ENCODE results near the gene ARCN1.
"Not testable (repeated sequence)": the region's sequence is repeated elsewhere in the genome, so short reads cannot be mapped to it uniquely, and the experiment has no call there.

Gene ARCN1

DNA sequence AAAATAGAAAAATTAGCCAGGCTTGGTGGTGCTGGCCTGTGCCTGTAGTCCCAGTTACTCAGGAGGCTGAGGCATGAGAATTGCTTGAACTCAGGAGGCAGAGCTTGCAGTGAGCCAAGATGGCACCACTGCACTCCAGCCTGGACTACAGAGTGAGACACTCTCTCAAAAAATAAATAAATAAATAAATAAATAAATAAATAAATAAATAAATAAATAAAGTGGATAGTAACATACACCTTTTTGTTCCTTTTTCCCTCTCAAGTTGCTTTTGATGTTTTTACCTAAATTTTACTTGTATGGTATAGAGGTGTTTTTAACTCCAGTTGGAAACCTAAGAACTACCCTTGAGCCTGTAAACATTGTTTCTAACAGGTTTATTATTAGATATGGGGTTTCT is 5.8 kb downstream of the ARCN1 start:
- not testable (repeated sequence) for H3K27me3 ChIP-seq (ENCODE audit: control insufficient read depth in 1 of 2, insufficient read depth in 1 of 2, low read length in 2 of 2); DNase-seq; H2BK15ac ChIP-seq (ENCODE audit: low read depth, poor library complexity, severe bottlenecking); H2BK12ac ChIP-seq (ENCODE audit: low read length in 2 of 2); H2AFZ ChIP-seq (ENCODE audit: low read depth, low read length); H4K91ac ChIP-seq (ENCODE audit: low read length); H3K9me3 ChIP-seq (ENCODE audit: control insufficient read depth, low read length); H3K79me1 ChIP-seq (replicated peaks; ENCODE audit: low read length, poor library complexity, severe bottlenecking); H2BK5ac ChIP-seq (ENCODE audit: low read depth, low read length, poor library complexity, severe bottlenecking); H3K4me3 ChIP-seq (ENCODE audit: insufficient read depth in 1 of 2, low read depth in 1 of 2, low read length in 2 of 2); H3K23ac ChIP-seq (ENCODE audit: low read length in 2 of 2); H3K27ac ChIP-seq (ENCODE audit: low read length, poor library complexity, severe bottlenecking); H4K8ac ChIP-seq (ENCODE audit: low read length); H3K9ac ChIP-seq (ENCODE audit: low read length); H3K4ac ChIP-seq (ENCODE audit: low read depth in 1 of 2, low read length in 2 of 2); H3K18ac ChIP-seq (ENCODE audit: low read depth in 1 of 2, low read length in 2 of 2); H3K4me2 ChIP-seq (ENCODE audit: low read length, poor library complexity, severe bottlenecking); H3K14ac ChIP-seq (ENCODE audit: low read length in 2 of 2); H2AK5ac ChIP-seq (ENCODE audit: low read length, severe bottlenecking); H2BK120ac ChIP-seq (ENCODE audit: low read depth, low read length)
- Histone ChIP-seq H3K4me1 (ENCODE audit: control insufficient read depth, insufficient read depth, low read depth, low read length) (peaks cover 11% of the 10 kb centered on the region), H3K36me3 (ENCODE audit: control insufficient read depth in 1 of 2, insufficient read depth in 2 of 2, low read depth in 1 of 2, low read length in 2 of 2) (peaks cover 21 to 31% of the 10 kb centered on the region in 2 experiments)

DNA sequence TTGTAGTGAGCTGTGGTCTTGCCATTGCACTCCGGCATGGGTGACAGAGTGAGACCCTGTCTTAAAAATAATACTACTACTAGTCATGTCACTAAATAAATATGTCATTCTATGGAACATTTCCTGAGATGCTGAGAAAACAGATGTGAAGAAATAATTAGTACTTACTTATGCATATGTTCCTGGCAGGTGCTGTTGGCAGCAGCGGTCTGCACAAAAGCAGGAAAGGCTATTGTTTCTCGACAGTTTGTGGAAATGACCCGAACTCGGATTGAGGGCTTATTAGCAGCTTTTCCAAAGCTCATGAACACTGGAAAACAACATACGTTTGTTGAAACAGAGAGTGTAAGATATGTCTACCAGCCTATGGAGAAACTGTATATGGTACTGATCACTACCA is 8.8 kb downstream of the ARCN1 start:
- H3K23ac ChIP-seq (ENCODE audit: low read length in 2 of 2), result no peak overlapping the region
- DNase-seq, result no peak
- no peak overlapping the region for H3K14ac ChIP-seq (ENCODE audit: low read length in 2 of 2)
- no peak overlapping the region for H2BK12ac ChIP-seq (ENCODE audit: low read length in 2 of 2)
- H3K27ac ChIP-seq (ENCODE audit: low read length, poor library complexity, severe bottlenecking), result no peak overlapping the region
- no peak overlapping the region for H3K18ac ChIP-seq (ENCODE audit: low read depth in 1 of 2, low read length in 2 of 2)
- WGBS, result 92% methylated on average over 4 of the region's 6 CpGs
- no peak overlapping the region for H2AFZ ChIP-seq (ENCODE audit: low read depth, low read length)
- H2BK120ac ChIP-seq (ENCODE audit: low read depth, low read length), result no peak overlapping the region
- no peak overlapping the region for H3K4ac ChIP-seq (ENCODE audit: low read depth in 1 of 2, low read length in 2 of 2)
- H3K9me3 ChIP-seq (ENCODE audit: control insufficient read depth, low read length), result no peaks in the 10 kb centered on the region
- no peak overlapping the region for H4K91ac ChIP-seq (ENCODE audit: low read length)
- no peak overlapping the region for H3K9ac ChIP-seq (ENCODE audit: low read length)
- H2BK15ac ChIP-seq (ENCODE audit: low read depth, poor library complexity, severe bottlenecking), result no peak overlapping the region
- H4K8ac ChIP-seq (ENCODE audit: low read length), result no peak overlapping the region
- no peak overlapping the region for H3K4me2 ChIP-seq (ENCODE audit: low read length, poor library complexity, severe bottlenecking)
- peaks cover 40 to 56% of the 10 kb centered on the region in 2 experiments for H3K36me3 ChIP-seq (ENCODE audit: control insufficient read depth in 1 of 2, insufficient read depth in 2 of 2, low read depth in 1 of 2, low read length in 2 of 2)
- no peak overlapping the region for H3K4me3 ChIP-seq (ENCODE audit: insufficient read depth in 1 of 2, low read depth in 1 of 2, low read length in 2 of 2)
- H3K27me3 ChIP-seq (ENCODE audit: control insufficient read depth in 1 of 2, insufficient read depth in 1 of 2, low read length in 2 of 2), result no peaks in the 10 kb centered on the region
- H2AK5ac ChIP-seq (ENCODE audit: low read length, severe bottlenecking), result no peak overlapping the region
- peaks cover 10% of the 10 kb centered on the region for H3K4me1 ChIP-seq (ENCODE audit: control insufficient read depth, insufficient read depth, low read depth, low read length)
- no peak overlapping the region for H2BK5ac ChIP-seq (ENCODE audit: low read depth, low read length, poor library complexity, severe bottlenecking)
- H3K79me1 ChIP-seq (replicated peaks; ENCODE audit: low read length, poor library complexity, severe bottlenecking), result peaks cover 4% of the 10 kb centered on the region

DNA sequence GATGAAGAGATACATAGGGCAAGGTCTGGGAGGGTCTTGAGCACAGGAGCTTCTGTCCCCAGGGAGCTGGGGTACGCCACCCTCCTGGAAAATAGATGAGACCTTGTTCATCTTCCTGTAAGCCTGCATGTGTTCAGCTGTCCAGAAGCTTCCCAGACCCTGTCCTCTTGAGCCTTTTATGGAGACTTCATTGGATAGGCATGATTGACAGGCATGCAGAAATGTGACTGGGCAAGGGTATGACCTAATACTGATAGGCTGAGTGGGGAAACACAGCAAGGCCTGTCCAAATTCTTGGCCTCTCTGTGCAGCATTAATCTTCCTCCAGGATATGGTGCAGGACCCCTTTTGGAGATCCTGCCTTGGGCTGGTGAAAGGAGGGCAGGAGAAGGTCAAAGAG is 15.7 kb downstream of the ARCN1 start:
- no peak overlapping the region for H2BK120ac ChIP-seq (ENCODE audit: low read depth, low read length)
- 97% methylated on average over 1 of the region's 1 CpG for WGBS

DNA sequence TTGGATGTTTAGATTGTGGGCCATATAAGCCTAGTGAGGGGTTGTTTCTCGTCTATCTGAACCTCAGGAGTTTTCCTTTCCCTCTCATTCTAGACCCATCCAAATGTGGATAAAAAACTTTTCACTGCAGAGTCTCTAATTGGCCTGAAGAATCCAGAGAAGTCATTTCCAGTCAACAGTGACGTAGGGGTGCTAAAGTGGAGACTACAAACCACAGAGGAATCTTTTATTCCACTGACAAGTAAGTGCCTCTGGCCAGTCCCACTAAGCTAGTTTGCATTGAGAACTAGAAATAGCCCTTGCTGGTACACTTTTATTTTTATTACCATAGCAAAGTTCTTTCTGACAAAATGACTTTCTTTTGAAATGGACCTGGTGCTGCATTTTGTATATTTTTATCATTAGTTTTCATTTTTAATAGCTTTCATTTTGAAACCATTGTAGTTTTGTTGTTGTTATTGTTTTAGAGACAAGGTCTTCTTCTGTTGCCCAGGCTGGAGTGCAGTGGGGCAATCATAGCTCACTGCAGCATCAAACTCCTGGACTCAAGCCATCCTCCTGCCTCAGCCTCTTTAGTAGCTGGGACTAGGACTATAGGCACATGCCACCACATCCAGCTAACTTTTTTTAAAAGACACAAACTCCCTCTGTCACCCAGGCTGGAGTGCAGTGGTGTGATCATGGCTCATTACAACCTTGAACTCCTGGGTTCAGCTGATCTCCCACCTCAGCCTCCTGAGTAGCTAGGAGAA is 20.6 kb downstream of the ARCN1 start:
- no peak overlapping the region for H2BK5ac ChIP-seq (ENCODE audit: low read depth, low read length, poor library complexity, severe bottlenecking)
- no peak overlapping the region for H3K4me2 ChIP-seq (ENCODE audit: low read length, poor library complexity, severe bottlenecking)
- no peak overlapping the region for H2BK12ac ChIP-seq (ENCODE audit: low read length in 2 of 2)
- H3K14ac ChIP-seq (ENCODE audit: low read length in 2 of 2), result no peak overlapping the region
- H3K4ac ChIP-seq (ENCODE audit: low read depth in 1 of 2, low read length in 2 of 2), result no peak overlapping the region
- H4K8ac ChIP-seq (ENCODE audit: low read length), result no peak overlapping the region
- DNase-seq, result peak; percentile 62
- H3K27ac ChIP-seq (ENCODE audit: low read length, poor library complexity, severe bottlenecking), result no peak overlapping the region
- H3K9ac ChIP-seq (ENCODE audit: low read length), result peak overlapping the region; percentile 70
- no peaks in the 10 kb centered on the region for H3K27me3 ChIP-seq (ENCODE audit: control insufficient read depth in 1 of 2, insufficient read depth in 1 of 2, low read length in 2 of 2)
- WGBS, result 96% methylated on average over 2 of the region's 2 CpGs
- peaks cover 18% of the 10 kb centered on the region for H3K79me1 ChIP-seq (replicated peaks; ENCODE audit: low read length, poor library complexity, severe bottlenecking)
- no peak overlapping the region for H2BK15ac ChIP-seq (ENCODE audit: low read depth, poor library complexity, severe bottlenecking)
- H2AK5ac ChIP-seq (ENCODE audit: low read length, severe bottlenecking), result no peak overlapping the region
- no peak overlapping the region for H3K4me3 ChIP-seq (ENCODE audit: insufficient read depth in 1 of 2, low read depth in 1 of 2, low read length in 2 of 2)
- no peak overlapping the region for H4K91ac ChIP-seq (ENCODE audit: low read length)
- no peaks in the 10 kb centered on the region for H3K9me3 ChIP-seq (ENCODE audit: control insufficient read depth, low read length)
- no peak overlapping the region for H2AFZ ChIP-seq (ENCODE audit: low read depth, low read length)
- no peak overlapping the region for H2BK120ac ChIP-seq (ENCODE audit: low read depth, low read length)
- H3K23ac ChIP-seq (ENCODE audit: low read length in 2 of 2), result no peak overlapping the region
- no peak overlapping the region for H3K18ac ChIP-seq (ENCODE audit: low read depth in 1 of 2, low read length in 2 of 2)
- peaks cover 54 to 93% of the 10 kb centered on the region in 2 experiments for H3K36me3 ChIP-seq (ENCODE audit: control insufficient read depth in 1 of 2, insufficient read depth in 2 of 2, low read depth in 1 of 2, low read length in 2 of 2)
- H3K4me1 ChIP-seq (ENCODE audit: control insufficient read depth, insufficient read depth, low read depth, low read length), result peaks cover 1% of the 10 kb centered on the region

More for the DNA sequence above, 15.7 kb downstream of the ARCN1 start:
- peaks cover 59 to 97% of the 10 kb centered on the region in 2 experiments for H3K36me3 ChIP-seq (ENCODE audit: control insufficient read depth in 1 of 2, insufficient read depth in 2 of 2, low read depth in 1 of 2, low read length in 2 of 2)
- H2BK12ac ChIP-seq (ENCODE audit: low read length in 2 of 2), result no peak overlapping the region
- no peaks in the 10 kb centered on the region for H3K4me1 ChIP-seq (ENCODE audit: control insufficient read depth, insufficient read depth, low read depth, low read length)
- H3K23ac ChIP-seq (ENCODE audit: low read length in 2 of 2), result no peak overlapping the region
- H2BK15ac ChIP-seq (ENCODE audit: low read depth, poor library complexity, severe bottlenecking), result no peak overlapping the region
- no peak overlapping the region for H2BK5ac ChIP-seq (ENCODE audit: low read depth, low read length, poor library complexity, severe bottlenecking)
- H4K91ac ChIP-seq (ENCODE audit: low read length), result no peak overlapping the region
- H3K4me3 ChIP-seq (ENCODE audit: insufficient read depth in 1 of 2, low read depth in 1 of 2, low read length in 2 of 2), result no peak overlapping the region
- H3K27me3 ChIP-seq (ENCODE audit: control insufficient read depth in 1 of 2, insufficient read depth in 1 of 2, low read length in 2 of 2), result no peaks in the 10 kb centered on the region
- H2AK5ac ChIP-seq (ENCODE audit: low read length, severe bottlenecking), result no peak overlapping the region
- no peak overlapping the region for H3K14ac ChIP-seq (ENCODE audit: low read length in 2 of 2)
- no peak overlapping the region for H3K18ac ChIP-seq (ENCODE audit: low read depth in 1 of 2, low read length in 2 of 2)
- H4K8ac ChIP-seq (ENCODE audit: low read length), result no peak overlapping the region
- H3K9ac ChIP-seq (ENCODE audit: low read length), result no peak overlapping the region
- H2AFZ ChIP-seq (ENCODE audit: low read depth, low read length), result no peak overlapping the region
- no peaks in the 10 kb centered on the region for H3K9me3 ChIP-seq (ENCODE audit: control insufficient read depth, low read length)
- H3K27ac ChIP-seq (ENCODE audit: low read length, poor library complexity, severe bottlenecking), result no peak overlapping the region
- peaks cover 16% of the 10 kb centered on the region for H3K79me1 ChIP-seq (replicated peaks; ENCODE audit: low read length, poor library complexity, severe bottlenecking)
- no peak overlapping the region for H3K4me2 ChIP-seq (ENCODE audit: low read length, poor library complexity, severe bottlenecking)
- DNase-seq, result no peak
- H3K4ac ChIP-seq (ENCODE audit: low read depth in 1 of 2, low read length in 2 of 2), result no peak overlapping the region
